Measurements from ENCODE around the gene DENND1A.

DENND1A gene

GRCh38 chr9:123887837-123888236, 42.1 kb downstream of the DENND1A start:
- no peak for TF ChIP-seq FOXP2 (optimal IDR thresholded peaks at IDR 0.05; ENCODE audit: borderline replicate concordance, extremely low read depth, extremely low read length, insufficient read depth)
- no peak for TF ChIP-seq POLR2AphosphoS5 (IDR thresholded peaks at IDR 0.05; ENCODE audit: low read depth, low read length)

- no peak for TF ChIP-seq FOXP2 (optimal IDR thresholded peaks at IDR 0.05; ENCODE audit: borderline replicate concordance, extremely low read depth, extremely low read length, insufficient read depth)
- no peak for TF ChIP-seq POLR2AphosphoS5 (IDR thresholded peaks at IDR 0.05; ENCODE audit: low read depth, low read length)
- TF ChIP-seq TAF1 (IDR thresholded peaks at IDR 0.05; ENCODE audit: borderline replicate concordance, insufficient read depth, low read length): no peak
- TF ChIP-seq REST (IDR thresholded peaks at IDR 0.05; ENCODE audit: insufficient read depth in 1 of 2, low read depth in 2 of 2, low read length in 2 of 2): no peak
- no peak for TF ChIP-seq SIN3A (IDR thresholded peaks at IDR 0.05; ENCODE audit: borderline replicate concordance, insufficient read depth, low read length)
Measured at GRCh38 chr9:123883634-123884033, 46.3 kb downstream of the DENND1A start.

- no peak for TF ChIP-seq FOXP2 (optimal IDR thresholded peaks at IDR 0.05; ENCODE audit: borderline replicate concordance, extremely low read depth, extremely low read length, insufficient read depth)
- TF ChIP-seq TAF1 (IDR thresholded peaks at IDR 0.05; ENCODE audit: borderline replicate concordance, insufficient read depth, low read length): no peak
- no peak for TF ChIP-seq SIN3A (IDR thresholded peaks at IDR 0.05; ENCODE audit: borderline replicate concordance, insufficient read depth, low read length)
- no peak for TF ChIP-seq POLR2AphosphoS5 (IDR thresholded peaks at IDR 0.05; ENCODE audit: low read depth, low read length)
- TF ChIP-seq REST (IDR thresholded peaks at IDR 0.05; ENCODE audit: insufficient read depth in 1 of 2, low read depth in 2 of 2, low read length in 2 of 2): no peak
Measured at GRCh38 chr9:123881604-123882003, 48.3 kb downstream of the DENND1A start.

GRCh38 chr9:123880420-123880819, 49.5 kb downstream of the DENND1A start:
- no peak for TF ChIP-seq POLR2AphosphoS5 (IDR thresholded peaks at IDR 0.05; ENCODE audit: low read depth, low read length)
- no peak for TF ChIP-seq REST (IDR thresholded peaks at IDR 0.05; ENCODE audit: insufficient read depth in 1 of 2, low read depth in 2 of 2, low read length in 2 of 2)
- no peak for TF ChIP-seq SIN3A (IDR thresholded peaks at IDR 0.05; ENCODE audit: borderline replicate concordance, insufficient read depth, low read length)
- no peak for TF ChIP-seq FOXP2 (optimal IDR thresholded peaks at IDR 0.05; ENCODE audit: borderline replicate concordance, extremely low read depth, extremely low read length, insufficient read depth)
- TF ChIP-seq TAF1 (IDR thresholded peaks at IDR 0.05; ENCODE audit: borderline replicate concordance, insufficient read depth, low read length): no peak

- no peak for TF ChIP-seq FOXP2 (optimal IDR thresholded peaks at IDR 0.05; ENCODE audit: borderline replicate concordance, extremely low read depth, extremely low read length, insufficient read depth)
- TF ChIP-seq POLR2AphosphoS5 (IDR thresholded peaks at IDR 0.05; ENCODE audit: low read depth, low read length): no peak
- no peak for TF ChIP-seq REST (IDR thresholded peaks at IDR 0.05; ENCODE audit: insufficient read depth in 1 of 2, low read depth in 2 of 2, low read length in 2 of 2)
- no peak for TF ChIP-seq TAF1 (IDR thresholded peaks at IDR 0.05; ENCODE audit: borderline replicate concordance, insufficient read depth, low read length)
- TF ChIP-seq SIN3A (IDR thresholded peaks at IDR 0.05; ENCODE audit: borderline replicate concordance, insufficient read depth, low read length): no peak
Measured at GRCh38 chr9:123876750-123877149, 53.2 kb downstream of the DENND1A start.

Data from PFSK-1 (cell line).